HepG2 (cell line): ENCODE data around the gene UQCRC1. TPM values are rescaled to one million over a fixed set of nuclear protein-coding genes. Genes with fewer than 3 reads are reported as not detected.

Source experiments
- ELF1 ChIP-seq: sonication (generic); formaldehyde crosslinking; IDR thresholded peaks from 2 replicates; pipeline ENCODE4 v1.4.0; 2020; ENCODE audit warnings: missing genetic modification reagents
- ZNF136 ChIP-seq: sonication (generic); formaldehyde crosslinking; IDR thresholded peaks from 2 replicates; pipeline ENCODE4 v1.8.1; 2022; ENCODE audit warnings: low read depth, mild to moderate bottlenecking, moderate library complexity, missing genetic modification reagents
- ZNF652 ChIP-seq: IDR thresholded peaks from 2 replicates; pipeline ENCODE4 v1.6.1; 2016; ENCODE audit warnings: low read depth, borderline replicate concordance
- polyA plus RNA-seq, 8 experiments: library from polyadenylated mRNA; depleted of rRNA in 3 of 8; stranded (reverse) in 7 of 8; unstranded in 1 of 8; fragments of >200 nt; fragmentation: Illumina TruSeq in 4 of 8; extraction: Trizol in 4 of 8; gene quantifications; 2 replicates each; pipeline versions ENCODE4 v1.2.1 to v1.2.3, GENCODE V29; 2011 to 2016; ENCODE audit warnings: low read depth in 4 of 8, missing spikeins in 1 of 8, mixed read lengths in 1 of 8; ENCODE audit not compliant: insufficient read depth in 1 of 8
- total RNA-seq, 5 experiments: library from RNA; depleted of rRNA; stranded (reverse); fragments of >200 nt; fragmentation: Illumina TruSeq; extraction: Trizol; gene quantifications; 2 replicates each; pipeline ENCODE4 v1.2.3, GENCODE V29; 2016; ENCODE audit warnings: low read depth in 1 of 5
- TF ChIP-seq, protein P1 (sequence below): sonication (generic); formaldehyde crosslinking; IDR thresholded peaks from 2 replicates; pipeline ENCODE4 v1.4.0; 2020; ENCODE audit warnings: mild to moderate bottlenecking, missing genetic modification reagents, borderline replicate concordance
- TF ChIP-seq, protein P2 (sequence below): sonication (generic); formaldehyde crosslinking; conservative IDR thresholded peaks from 2 replicates; pipeline ENCODE4 v1.4.0; 2020; ENCODE audit warnings: missing genetic modification reagents
- TF ChIP-seq, protein P3 (sequence below): sonication (generic); formaldehyde crosslinking; IDR thresholded peaks from 2 replicates; pipeline ENCODE4 v1.4.0; 2020; ENCODE audit warnings: missing genetic modification reagents, borderline replicate concordance
- TF ChIP-seq, protein P4 (sequence below): sonication (generic); formaldehyde crosslinking; IDR thresholded peaks from 2 replicates; pipeline ENCODE4 v1.4.0; 2020; ENCODE audit warnings: missing genetic modification reagents

Gene UQCRC1
- total and polyA plus RNA-seq, 2 of the 13 experiments (the other 11 are each of a cell fraction or from before 2014, with no cell fraction given): 316 to 680 TPM

DNA sequence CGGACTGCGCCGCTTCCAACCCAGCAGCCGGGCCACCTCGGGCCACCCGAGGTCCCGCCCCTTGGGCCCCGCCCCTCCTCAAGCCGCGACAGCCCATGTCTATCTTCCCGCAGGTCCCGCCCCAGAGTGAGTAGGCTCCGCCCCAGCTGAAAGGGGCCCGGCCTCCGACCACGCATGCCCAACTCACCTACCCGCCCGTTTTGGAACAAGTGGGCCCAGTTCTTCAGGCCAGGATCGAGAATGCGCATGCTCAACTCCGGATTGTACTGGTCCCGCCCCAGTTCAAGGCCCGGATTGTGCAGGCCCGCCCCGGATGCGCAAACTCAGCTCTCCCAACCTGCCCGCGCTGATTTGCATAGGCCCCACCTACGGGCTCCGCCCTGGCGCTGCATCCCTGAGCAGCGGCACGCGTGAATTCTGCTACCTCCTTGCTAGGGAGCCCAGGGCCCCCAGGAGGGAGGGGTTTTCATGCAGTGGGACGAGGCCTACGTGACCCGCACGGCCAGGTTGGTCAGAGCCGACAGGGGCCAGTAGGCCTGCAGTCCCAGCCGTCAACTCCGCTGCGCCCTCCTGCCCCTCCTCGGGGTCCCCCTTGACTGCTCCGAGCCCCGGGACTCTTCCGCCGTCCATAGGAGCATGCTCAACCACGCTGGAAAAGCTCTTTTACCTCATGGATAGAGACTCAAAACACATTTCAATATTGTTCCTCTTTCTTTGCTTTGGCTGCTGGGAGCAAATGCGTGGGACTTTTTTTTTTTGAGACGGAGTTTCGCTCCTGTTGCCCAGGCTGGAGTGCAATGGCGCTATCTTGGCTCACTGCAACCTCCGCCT, 52.4 kb downstream of the UQCRC1 start, which contains the start of gene PFKFB4 (continued):
- TF ChIP-seq, protein P1, sequence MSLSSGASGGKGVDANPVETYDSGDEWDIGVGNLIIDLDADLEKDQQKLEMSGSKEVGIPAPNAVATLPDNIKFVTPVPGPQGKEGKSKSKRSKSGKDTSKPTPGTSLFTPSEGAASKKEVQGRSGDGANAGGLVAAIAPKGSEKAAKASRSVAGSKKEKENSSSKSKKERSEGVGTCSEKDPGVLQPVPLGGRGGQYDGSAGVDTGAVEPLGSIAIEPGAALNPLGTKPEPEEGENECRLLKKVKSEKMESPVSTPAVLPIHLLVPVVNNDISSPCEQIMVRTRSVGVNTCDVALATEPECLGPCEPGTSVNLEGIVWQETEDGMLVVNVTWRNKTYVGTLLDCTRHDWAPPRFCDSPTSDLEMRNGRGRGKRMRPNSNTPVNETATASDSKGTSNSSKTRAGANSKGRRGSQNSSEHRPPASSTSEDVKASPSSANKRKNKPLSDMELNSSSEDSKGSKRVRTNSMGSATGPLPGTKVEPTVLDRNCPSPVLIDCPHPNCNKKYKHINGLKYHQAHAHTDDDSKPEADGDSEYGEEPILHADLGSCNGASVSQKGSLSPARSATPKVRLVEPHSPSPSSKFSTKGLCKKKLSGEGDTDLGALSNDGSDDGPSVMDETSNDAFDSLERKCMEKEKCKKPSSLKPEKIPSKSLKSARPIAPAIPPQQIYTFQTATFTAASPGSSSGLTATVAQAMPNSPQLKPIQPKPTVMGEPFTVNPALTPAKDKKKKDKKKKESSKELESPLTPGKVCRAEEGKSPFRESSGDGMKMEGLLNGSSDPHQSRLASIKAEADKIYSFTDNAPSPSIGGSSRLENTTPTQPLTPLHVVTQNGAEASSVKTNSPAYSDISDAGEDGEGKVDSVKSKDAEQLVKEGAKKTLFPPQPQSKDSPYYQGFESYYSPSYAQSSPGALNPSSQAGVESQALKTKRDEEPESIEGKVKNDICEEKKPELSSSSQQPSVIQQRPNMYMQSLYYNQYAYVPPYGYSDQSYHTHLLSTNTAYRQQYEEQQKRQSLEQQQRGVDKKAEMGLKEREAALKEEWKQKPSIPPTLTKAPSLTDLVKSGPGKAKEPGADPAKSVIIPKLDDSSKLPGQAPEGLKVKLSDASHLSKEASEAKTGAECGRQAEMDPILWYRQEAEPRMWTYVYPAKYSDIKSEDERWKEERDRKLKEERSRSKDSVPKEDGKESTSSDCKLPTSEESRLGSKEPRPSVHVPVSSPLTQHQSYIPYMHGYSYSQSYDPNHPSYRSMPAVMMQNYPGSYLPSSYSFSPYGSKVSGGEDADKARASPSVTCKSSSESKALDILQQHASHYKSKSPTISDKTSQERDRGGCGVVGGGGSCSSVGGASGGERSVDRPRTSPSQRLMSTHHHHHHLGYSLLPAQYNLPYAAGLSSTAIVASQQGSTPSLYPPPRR: peak; percentile 80; the same call in 1 of the 2 replicates
- TF ChIP-seq ZNF136 (CRISPR knock-in tag) (0 out of 2 replicates have a peak, but pooled peaks have one; percentile 38), ELF1 (CRISPR knock-in tag) (peak; percentile 65), ZNF652 (CRISPR knock-in tag) (peak; percentile 55; the same call in 1 of the 2 replicates)
- TF ChIP-seq, protein P2, sequence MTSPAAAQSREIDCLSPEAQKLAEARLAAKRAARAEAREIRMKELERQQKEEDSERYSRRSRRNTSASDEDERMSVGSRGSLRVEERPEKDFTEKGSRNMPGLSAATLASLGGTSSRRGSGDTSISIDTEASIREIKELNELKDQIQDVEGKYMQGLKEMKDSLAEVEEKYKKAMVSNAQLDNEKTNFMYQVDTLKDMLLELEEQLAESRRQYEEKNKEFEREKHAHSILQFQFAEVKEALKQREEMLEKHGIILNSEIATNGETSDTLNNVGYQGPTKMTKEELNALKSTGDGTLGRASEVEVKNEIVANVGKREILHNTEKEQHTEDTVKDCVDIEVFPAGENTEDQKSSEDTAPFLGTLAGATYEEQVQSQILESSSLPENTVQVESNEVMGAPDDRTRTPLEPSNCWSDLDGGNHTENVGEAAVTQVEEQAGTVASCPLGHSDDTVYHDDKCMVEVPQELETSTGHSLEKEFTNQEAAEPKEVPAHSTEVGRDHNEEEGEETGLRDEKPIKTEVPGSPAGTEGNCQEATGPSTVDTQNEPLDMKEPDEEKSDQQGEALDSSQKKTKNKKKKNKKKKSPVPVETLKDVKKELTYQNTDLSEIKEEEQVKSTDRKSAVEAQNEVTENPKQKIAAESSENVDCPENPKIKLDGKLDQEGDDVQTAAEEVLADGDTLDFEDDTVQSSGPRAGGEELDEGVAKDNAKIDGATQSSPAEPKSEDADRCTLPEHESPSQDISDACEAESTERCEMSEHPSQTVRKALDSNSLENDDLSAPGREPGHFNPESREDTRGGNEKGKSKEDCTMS (CRISPR knock-in tag): no peak
- TF ChIP-seq, protein P3, sequence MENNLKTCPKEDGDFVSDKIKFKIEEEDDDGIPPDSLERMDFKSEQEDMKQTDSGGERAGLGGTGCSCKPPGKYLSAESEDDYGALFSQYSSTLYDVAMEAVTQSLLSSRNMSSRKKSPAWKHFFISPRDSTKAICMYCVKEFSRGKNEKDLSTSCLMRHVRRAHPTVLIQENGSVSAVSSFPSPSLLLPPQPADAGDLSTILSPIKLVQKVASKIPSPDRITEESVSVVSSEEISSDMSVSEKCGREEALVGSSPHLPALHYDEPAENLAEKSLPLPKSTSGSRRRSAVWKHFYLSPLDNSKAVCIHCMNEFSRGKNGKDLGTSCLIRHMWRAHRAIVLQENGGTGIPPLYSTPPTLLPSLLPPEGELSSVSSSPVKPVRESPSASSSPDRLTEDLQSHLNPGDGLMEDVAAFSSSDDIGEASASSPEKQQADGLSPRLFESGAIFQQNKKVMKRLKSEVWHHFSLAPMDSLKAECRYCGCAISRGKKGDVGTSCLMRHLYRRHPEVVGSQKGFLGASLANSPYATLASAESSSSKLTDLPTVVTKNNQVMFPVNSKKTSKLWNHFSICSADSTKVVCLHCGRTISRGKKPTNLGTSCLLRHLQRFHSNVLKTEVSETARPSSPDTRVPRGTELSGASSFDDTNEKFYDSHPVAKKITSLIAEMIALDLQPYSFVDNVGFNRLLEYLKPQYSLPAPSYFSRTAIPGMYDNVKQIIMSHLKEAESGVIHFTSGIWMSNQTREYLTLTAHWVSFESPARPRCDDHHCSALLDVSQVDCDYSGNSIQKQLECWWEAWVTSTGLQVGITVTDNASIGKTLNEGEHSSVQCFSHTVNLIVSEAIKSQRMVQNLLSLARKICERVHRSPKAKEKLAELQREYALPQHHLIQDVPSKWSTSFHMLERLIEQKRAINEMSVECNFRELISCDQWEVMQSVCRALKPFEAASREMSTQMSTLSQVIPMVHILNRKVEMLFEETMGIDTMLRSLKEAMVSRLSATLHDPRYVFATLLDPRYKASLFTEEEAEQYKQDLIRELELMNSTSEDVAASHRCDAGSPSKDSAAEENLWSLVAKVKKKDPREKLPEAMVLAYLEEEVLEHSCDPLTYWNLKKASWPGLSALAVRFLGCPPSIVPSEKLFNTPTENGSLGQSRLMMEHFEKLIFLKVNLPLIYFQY: peak; percentile 96; the same call in 1 of the 2 replicates
- TF ChIP-seq, protein P4, sequence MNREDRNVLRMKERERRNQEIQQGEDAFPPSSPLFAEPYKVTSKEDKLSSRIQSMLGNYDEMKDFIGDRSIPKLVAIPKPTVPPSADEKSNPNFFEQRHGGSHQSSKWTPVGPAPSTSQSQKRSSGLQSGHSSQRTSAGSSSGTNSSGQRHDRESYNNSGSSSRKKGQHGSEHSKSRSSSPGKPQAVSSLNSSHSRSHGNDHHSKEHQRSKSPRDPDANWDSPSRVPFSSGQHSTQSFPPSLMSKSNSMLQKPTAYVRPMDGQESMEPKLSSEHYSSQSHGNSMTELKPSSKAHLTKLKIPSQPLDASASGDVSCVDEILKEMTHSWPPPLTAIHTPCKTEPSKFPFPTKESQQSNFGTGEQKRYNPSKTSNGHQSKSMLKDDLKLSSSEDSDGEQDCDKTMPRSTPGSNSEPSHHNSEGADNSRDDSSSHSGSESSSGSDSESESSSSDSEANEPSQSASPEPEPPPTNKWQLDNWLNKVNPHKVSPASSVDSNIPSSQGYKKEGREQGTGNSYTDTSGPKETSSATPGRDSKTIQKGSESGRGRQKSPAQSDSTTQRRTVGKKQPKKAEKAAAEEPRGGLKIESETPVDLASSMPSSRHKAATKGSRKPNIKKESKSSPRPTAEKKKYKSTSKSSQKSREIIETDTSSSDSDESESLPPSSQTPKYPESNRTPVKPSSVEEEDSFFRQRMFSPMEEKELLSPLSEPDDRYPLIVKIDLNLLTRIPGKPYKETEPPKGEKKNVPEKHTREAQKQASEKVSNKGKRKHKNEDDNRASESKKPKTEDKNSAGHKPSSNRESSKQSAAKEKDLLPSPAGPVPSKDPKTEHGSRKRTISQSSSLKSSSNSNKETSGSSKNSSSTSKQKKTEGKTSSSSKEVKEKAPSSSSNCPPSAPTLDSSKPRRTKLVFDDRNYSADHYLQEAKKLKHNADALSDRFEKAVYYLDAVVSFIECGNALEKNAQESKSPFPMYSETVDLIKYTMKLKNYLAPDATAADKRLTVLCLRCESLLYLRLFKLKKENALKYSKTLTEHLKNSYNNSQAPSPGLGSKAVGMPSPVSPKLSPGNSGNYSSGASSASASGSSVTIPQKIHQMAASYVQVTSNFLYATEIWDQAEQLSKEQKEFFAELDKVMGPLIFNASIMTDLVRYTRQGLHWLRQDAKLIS (CRISPR knock-in tag): no peak
